NT2/D1 (cell line): ENCODE measurements around the gene CLDN24.

ENCODE experiments used
- YY1 ChIP-seq: IDR thresholded peaks from 2 replicates; pipeline ENCODE4 v1.6.1; 2011; ENCODE audit not compliant: insufficient read length, insufficient read depth
- ZNF274 ChIP-seq: IDR thresholded peaks from 2 replicates; pipeline ENCODE4 v1.6.1; 2011; ENCODE audit warnings: mild to moderate bottlenecking, low read depth, low read length

DNA sequence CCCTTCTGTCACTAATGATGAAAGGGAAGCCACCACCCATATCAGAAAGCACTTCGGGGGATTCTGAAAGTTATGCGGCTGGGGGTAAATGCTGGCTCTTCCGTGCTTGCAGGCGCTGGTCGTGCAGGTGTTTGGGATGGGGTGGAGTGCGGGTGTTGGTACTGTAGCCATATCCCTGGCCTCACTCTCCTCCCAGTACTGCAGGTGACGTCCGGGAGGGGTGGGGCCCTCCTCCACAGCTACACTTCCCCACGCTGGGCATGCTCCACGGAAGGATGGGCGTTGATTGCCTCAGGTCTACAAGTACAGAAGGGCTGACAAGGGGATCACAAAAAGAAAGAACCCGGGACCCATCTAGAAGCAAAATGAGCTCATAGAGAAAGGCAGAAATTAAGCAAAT lies 48.6 kb upstream of the CLDN24 start:
- no peak for TF ChIP-seq ZNF274
- no peak for TF ChIP-seq YY1
